SU-DHL-6 (cell line): Measurements from ENCODE around the gene ACOT8.
A peak's percentile ranks its signal among the peaks of the same experiment; 100 is the strongest.

ENCODE experiments used
- H2AFZ ChIP-seq: fragments of 200-600 bp; sonication (generic); 2 replicates; pipeline ENCODE4 v1.6.1; 2014; ENCODE audit warnings: low read depth, mild to moderate bottlenecking, moderate library complexity, mixed read lengths, antibody characterized with exemption, low read length; ENCODE audit not compliant: severe bottlenecking
- H3F3A ChIP-seq: fragments of 200-600 bp; shearing (Covaris generic); 2 replicates; pipeline ENCODE4 v1.6.0; 2016; ENCODE audit warnings: antibody characterized with exemption, mild to moderate bottlenecking; ENCODE audit not compliant: insufficient read depth
- H3K27ac ChIP-seq: fragments of 200-600 bp; sonication (generic); 2 replicates; pipeline ENCODE4 v1.5.1; 2016; ENCODE audit warnings: low read depth, mild to moderate bottlenecking, low read length, moderate library complexity, mixed read lengths
- H3K27me3 ChIP-seq: fragments of 200-600 bp; sonication (generic), shearing (Covaris generic); 2 replicates; pipeline ENCODE4 v1.6.0; 2014; ENCODE audit warnings: mild to moderate bottlenecking, low read length
- H3K36me3 ChIP-seq: fragments of 200-600 bp; sonication (generic); 2 replicates; pipeline ENCODE4 v1.6.1; 2014; ENCODE audit warnings: mild to moderate bottlenecking, low read length, mixed read lengths
- H3K4me2 ChIP-seq: fragments of 300-600, 200-600 bp; shearing (Covaris generic), sonication (generic); 2 replicates; pipeline ENCODE4 v1.6.0; 2014; ENCODE audit warnings: low read length, low read depth, mild to moderate bottlenecking; ENCODE audit not compliant: poor library complexity, severe bottlenecking
- H3K4me3 ChIP-seq: fragments of 200-600 bp; sonication (generic); 2 replicates; pipeline ENCODE4 v1.5.1; 2014; ENCODE audit warnings: antibody characterized with exemption, low read length, mild to moderate bottlenecking, mixed read lengths; ENCODE audit not compliant: insufficient read depth, poor library complexity, severe bottlenecking
- H3K79me2 ChIP-seq: fragments of 200-600 bp; sonication (generic); 2 replicates; pipeline ENCODE4 v1.6.1; 2014; ENCODE audit warnings: mild to moderate bottlenecking, low read length, moderate library complexity; ENCODE audit not compliant: insufficient read depth
- H3K9ac ChIP-seq: fragments of 200-600 bp; sonication (generic); 2 replicates; pipeline ENCODE4 v1.7.0; 2014; ENCODE audit warnings: mild to moderate bottlenecking, low read length
- H3K9me2 ChIP-seq: fragments of 200-600 bp; sonication (generic); replicated peaks from 2 replicates; pipeline ENCODE4 v1.6.1; 2014; ENCODE audit warnings: low read length; ENCODE audit not compliant: insufficient read depth
- H3K9me3 ChIP-seq: fragments of 200-600 bp; sonication (generic); 2 replicates; pipeline ENCODE4 v1.6.1; 2014; ENCODE audit warnings: low read length, mixed read lengths; ENCODE audit not compliant: insufficient read depth
- H4K20me1 ChIP-seq: fragments of 200-600 bp; sonication (generic); 2 replicates; pipeline ENCODE4 v1.6.1; 2014; ENCODE audit warnings: low read depth, mild to moderate bottlenecking, antibody characterized with exemption, low read length, moderate library complexity, mixed read lengths
- CTCF ChIP-seq: fragments of 200-600 bp; sonication (generic); IDR thresholded peaks from one replicate; pipeline ENCODE4 v1.5.1; 2017; ENCODE audit warnings: antibody characterized with exemption, mild to moderate bottlenecking, low read length, moderate library complexity; ENCODE audit not compliant: insufficient read depth, poor library complexity, severe bottlenecking
- EZH2phosphoT487 ChIP-seq: fragments of 200-600 bp; sonication (generic), shearing (Covaris generic); conservative IDR thresholded peaks from 2 replicates; pipeline ENCODE4 v1.6.1; 2018; ENCODE audit warnings: mild to moderate bottlenecking, antibody characterized with exemption, low read length, moderate library complexity, mixed read lengths

Gene ACOT8

DNA sequence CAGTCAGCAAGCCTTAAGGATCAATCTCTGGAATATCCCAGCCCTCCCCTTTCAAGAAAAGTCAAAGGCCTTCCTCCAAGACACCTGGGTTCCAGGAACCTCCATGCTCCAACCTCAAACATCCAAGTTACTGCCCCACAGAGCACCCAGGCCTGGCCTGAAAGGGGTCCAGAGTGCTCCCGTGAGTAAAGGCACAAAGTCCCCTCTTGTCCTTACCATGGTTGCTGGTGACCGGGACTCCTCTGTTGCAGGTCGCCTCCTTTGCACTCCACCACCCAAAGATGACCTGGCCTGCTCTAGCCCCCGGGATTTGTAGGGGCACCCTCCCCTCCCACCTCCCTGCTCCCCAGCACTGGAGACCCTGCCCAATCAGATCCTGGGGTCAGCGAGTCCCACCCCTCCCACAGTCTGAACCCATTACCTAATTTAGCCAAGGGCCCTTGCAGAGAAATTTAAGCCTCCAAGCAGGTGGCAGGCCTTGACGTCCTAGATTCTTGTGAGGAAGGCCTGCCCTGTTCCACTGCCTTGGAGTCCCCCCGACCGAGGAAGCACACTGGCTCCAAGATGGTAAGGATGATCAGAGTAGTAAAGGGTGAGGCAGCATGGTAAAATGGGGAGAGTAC is 30.1 kb downstream of the ACOT8 start, which contains the start of gene TNNC2:
TNNC2 (minus strand) TSS at position 283 of the 623 bp plus-strand sequence; CDS start at position 219, 64 bp downstream.
- no peak within 1 kb of the TSS for H3K4me3 ChIP-seq
- H3K9ac ChIP-seq, result no peak within 1 kb of the TSS
- TF ChIP-seq CTCF (no peak), EZH2phosphoT487 (no peak)
- H3K27me3 ChIP-seq, result no peaks in the 10 kb centered on the region
- no peaks in the 10 kb centered on the region for H3F3A ChIP-seq
- H3K79me2 ChIP-seq, result no peaks in the 10 kb centered on the region
- H4K20me1 ChIP-seq, result no peaks in the 10 kb centered on the region
- no peaks in the 10 kb centered on the region for H3K9me2 ChIP-seq
- H3K36me3 ChIP-seq, result no peaks in the 10 kb centered on the region
- no peak within 1 kb of the TSS for H3K4me2 ChIP-seq
- no peak within 1 kb of the TSS for H2AFZ ChIP-seq
- H3K27ac ChIP-seq, result no peak within 1 kb of the TSS
- no peaks in the 10 kb centered on the region for H3K9me3 ChIP-seq

DNA sequence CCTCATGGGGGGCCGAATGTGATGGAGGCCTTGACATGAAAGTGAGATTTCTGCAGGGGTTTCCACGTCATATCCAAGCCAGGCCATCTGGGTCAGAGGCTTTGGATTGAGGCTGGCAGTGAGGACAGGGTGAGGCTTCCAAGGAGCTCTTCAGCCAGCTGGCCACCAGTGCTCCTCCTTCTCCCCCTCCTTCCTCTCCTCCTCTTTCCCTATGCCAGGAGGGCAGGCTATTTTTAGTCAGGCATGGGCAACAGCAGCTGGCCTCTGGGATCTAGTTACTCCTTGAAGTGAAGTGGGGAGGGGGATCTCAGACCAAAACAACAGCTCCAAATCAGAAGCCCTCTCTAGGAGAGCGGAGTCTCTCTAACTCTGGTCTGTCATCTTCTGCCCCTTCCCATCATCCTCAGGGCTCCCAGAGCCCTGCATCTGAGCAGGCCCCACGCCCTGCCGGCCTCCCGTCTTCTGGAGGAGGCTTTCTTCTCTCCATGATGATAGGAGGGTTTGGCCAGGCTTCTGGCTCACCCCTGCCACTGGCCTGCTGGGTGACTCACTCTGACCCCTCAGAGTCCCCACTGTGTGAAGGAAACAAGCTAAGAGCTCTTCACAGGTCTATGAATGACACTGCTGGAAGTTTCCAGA is 30.7 kb downstream of the ACOT8 start:
- H3K79me2 ChIP-seq, result no peaks in the 10 kb centered on the region
- no peak overlapping the region for H3K4me2 ChIP-seq
- no peak for TF ChIP-seq EZH2phosphoT487
- no peak for TF ChIP-seq CTCF
- H2AFZ ChIP-seq, result no peak overlapping the region
- H3K27me3 ChIP-seq, result no peaks in the 10 kb centered on the region
- H3K4me3 ChIP-seq, result no peak overlapping the region
- H3K9me3 ChIP-seq, result no peaks in the 10 kb centered on the region
- no peak overlapping the region for H3K27ac ChIP-seq
- no peaks in the 10 kb centered on the region for H3K9me2 ChIP-seq
- H3K36me3 ChIP-seq, result no peaks in the 10 kb centered on the region
- no peaks in the 10 kb centered on the region for H3F3A ChIP-seq
- H4K20me1 ChIP-seq, result no peaks in the 10 kb centered on the region
- no peak overlapping the region for H3K9ac ChIP-seq

- Histone ChIP-seq H3K4me3 (no peak overlapping the region), H3K79me2 (no peaks in the 10 kb centered on the region), H3K36me3 (no peaks in the 10 kb centered on the region), H4K20me1 (no peaks in the 10 kb centered on the region), H3K4me2 (no peak overlapping the region), H3K9me3 (no peaks in the 10 kb centered on the region), H3K27me3 (no peaks in the 10 kb centered on the region), H3K27ac (no peak overlapping the region), H2AFZ (no peak overlapping the region), H3K9me2 (no peaks in the 10 kb centered on the region), H3F3A (no peaks in the 10 kb centered on the region), H3K9ac (no peak overlapping the region)
- peak; percentile 11 for TF ChIP-seq CTCF
- no peak for TF ChIP-seq EZH2phosphoT487
Measured at GRCh38 chr20:45823949-45824835, 33.0 kb downstream of the ACOT8 start.
